HG02588 (cell line): ENCODE measurements around the gene POTEF.
A peak's percentile ranks its signal among the peaks of the same experiment; 100 is the strongest.
"Not testable (repeated sequence)": the region's sequence is repeated elsewhere in the genome, so short reads cannot be mapped to it uniquely, and the experiment has no call there.

Experiments
- ATAC-seq: cut with Tn5 transposase; IDR thresholded peaks from one replicate; pipeline ENCODE4 v1.9.1; 2021; ENCODE audit warnings: mild to moderate bottlenecking, moderate library complexity; ENCODE audit not compliant: unreplicated experiment

The POTEF gene

GRCh38 chr2:130153721-130154422 is 24.9 kb upstream of the POTEF start:
- ATAC-seq: not testable (repeated sequence)

- ATAC-seq: no peak
Measured at GRCh38 chr2:130152816-130153595, 24.0 kb upstream of the POTEF start.

GRCh38 chr2:130152136-130152815 is 23.3 kb upstream of the POTEF start:
- ATAC-seq: not testable (repeated sequence)

GRCh38 chr2:130151145-130151512 is 22.1 kb upstream of the POTEF start:
- not testable (repeated sequence) for ATAC-seq

GRCh38 chr2:130150181-130151144 is 21.4 kb upstream of the POTEF start:
- ATAC-seq: no peak

GRCh38 chr2:130148515-130148914 is 19.5 kb upstream of the POTEF start:
- not testable (repeated sequence) for ATAC-seq

- peak; percentile 93 for ATAC-seq
Measured at GRCh38 chr2:130145006-130145414, 16.0 kb upstream of the POTEF start, which contains the start of gene CCDC74B. CCDC74B (minus strand) TSS chr2:130145112; CDS start chr2:130144996, 116 bp downstream.

GRCh38 chr2:130143266-130144039 is 14.4 kb upstream of the POTEF start:
- ATAC-seq: peak; percentile 35

- not testable (repeated sequence) for ATAC-seq
Measured at GRCh38 chr2:130142396-130143265, 13.6 kb upstream of the POTEF start.

GRCh38 chr2:130141645-130142370 is 12.8 kb upstream of the POTEF start:
- not testable (repeated sequence) for ATAC-seq

GRCh38 chr2:130141002-130141401 is 12.0 kb upstream of the POTEF start:
- not testable (repeated sequence) for ATAC-seq

GRCh38 chr2:130140516-130140915 is 11.5 kb upstream of the POTEF start:
- not testable (repeated sequence) for ATAC-seq

- not testable (repeated sequence) for ATAC-seq
Measured at GRCh38 chr2:130139331-130140280, 10.6 kb upstream of the POTEF start.

GRCh38 chr2:130138841-130139251 is 9.8 kb upstream of the POTEF start:
- ATAC-seq: not testable (repeated sequence)

- not testable (repeated sequence) for ATAC-seq
Measured at GRCh38 chr2:130138326-130138725, 9.3 kb upstream of the POTEF start.

GRCh38 chr2:130137118-130137517 is 8.1 kb upstream of the POTEF start:
- not testable (repeated sequence) for ATAC-seq

GRCh38 chr2:130136546-130136945 is 7.5 kb upstream of the POTEF start:
- ATAC-seq: not testable (repeated sequence)
